ENCODE data around the gene NOTCH1.

DNA sequence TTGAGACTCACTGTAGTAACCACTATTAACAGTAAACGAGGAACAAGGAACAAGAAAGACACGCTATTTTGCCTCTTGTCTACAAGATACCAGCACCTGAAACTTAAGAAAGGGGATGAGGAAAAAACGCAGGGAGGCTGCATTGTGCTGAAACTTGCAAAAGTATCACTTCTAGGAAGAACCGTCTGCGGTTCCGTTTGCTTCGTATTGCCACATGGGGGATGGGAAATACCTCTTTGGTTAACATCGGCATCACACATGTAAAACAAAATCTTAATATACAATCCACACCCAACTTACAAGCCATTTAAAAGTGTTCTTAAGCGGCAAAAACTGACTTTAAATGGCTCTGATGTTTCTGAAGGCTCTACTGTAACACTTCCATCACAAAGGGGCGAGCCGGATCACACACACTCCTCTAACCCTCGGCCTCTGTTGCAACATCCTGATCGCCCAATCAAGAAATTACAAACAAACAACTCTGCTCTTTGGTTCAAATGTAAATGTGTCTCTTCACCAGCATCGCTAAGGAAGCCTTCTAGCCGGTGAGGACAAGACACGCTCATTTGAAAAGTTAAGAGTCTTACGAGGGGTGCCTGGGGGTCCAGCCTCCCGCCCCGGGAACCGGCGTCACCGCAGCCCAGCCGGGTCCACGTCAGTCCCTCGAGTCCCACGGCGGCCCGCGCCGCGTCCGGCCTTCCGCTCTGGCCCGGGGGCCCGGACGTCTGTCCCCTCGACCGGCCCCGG lies 63.6 kb downstream of the NOTCH1 start:
- TF ChIP-seq, protein P1, sequence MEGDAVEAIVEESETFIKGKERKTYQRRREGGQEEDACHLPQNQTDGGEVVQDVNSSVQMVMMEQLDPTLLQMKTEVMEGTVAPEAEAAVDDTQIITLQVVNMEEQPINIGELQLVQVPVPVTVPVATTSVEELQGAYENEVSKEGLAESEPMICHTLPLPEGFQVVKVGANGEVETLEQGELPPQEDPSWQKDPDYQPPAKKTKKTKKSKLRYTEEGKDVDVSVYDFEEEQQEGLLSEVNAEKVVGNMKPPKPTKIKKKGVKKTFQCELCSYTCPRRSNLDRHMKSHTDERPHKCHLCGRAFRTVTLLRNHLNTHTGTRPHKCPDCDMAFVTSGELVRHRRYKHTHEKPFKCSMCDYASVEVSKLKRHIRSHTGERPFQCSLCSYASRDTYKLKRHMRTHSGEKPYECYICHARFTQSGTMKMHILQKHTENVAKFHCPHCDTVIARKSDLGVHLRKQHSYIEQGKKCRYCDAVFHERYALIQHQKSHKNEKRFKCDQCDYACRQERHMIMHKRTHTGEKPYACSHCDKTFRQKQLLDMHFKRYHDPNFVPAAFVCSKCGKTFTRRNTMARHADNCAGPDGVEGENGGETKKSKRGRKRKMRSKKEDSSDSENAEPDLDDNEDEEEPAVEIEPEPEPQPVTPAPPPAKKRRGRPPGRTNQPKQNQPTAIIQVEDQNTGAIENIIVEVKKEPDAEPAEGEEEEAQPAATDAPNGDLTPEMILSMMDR (IDR thresholded peaks at IDR 0.05; ENCODE audit: insufficient read depth, low read length), result no peak
- TF ChIP-seq SPI1 (IDR thresholded peaks at IDR 0.05; ENCODE audit: borderline replicate concordance, low read depth) (no peak), POLR2AphosphoS5 (IDR thresholded peaks at IDR 0.05; ENCODE audit: low read depth) (no peak), GABPA (IDR thresholded peaks at IDR 0.05; ENCODE audit: low read depth) (no peak)

Measured in HL-60 (cell line).